ENCODE measurements around the gene BICDL2. TPM values are rescaled to one million over a fixed set of nuclear protein-coding genes. Genes with fewer than 3 reads are reported as not detected.

The BICDL2 gene
- total and polyA plus RNA-seq, 2 of the 8 experiments (the other 6 are each of a cell fraction or from before 2014, with no cell fraction given) = 7.3 to 15.9 TPM

- H3K4me2 ChIP-seq (ENCODE audit: insufficient read depth in 1 of 2, low read depth in 2 of 2, low read length in 2 of 2) = no peak overlapping the region
- H2BK20ac ChIP-seq (ENCODE audit: low read length) = 0 out of 2 replicates have a peak overlapping the region, but pooled peaks have one; percentile 48
- WGBS, 2 experiments (ENCODE audit: extremely low coverage in 1 of 2, insufficient coverage in 1 of 2, insufficient read length in 1 of 2, insufficient replicate concordance in 2 of 2, low coverage in 1 of 2, low lambda C conversion rate in 2 of 2, missing lambda C conversion rate in 1 of 2) = 87% methylated on average over 58 of the region's 59 CpGs; no CpG with 5 or more reads in 1 of the 2 experiments
- H4K20me1 ChIP-seq (replicated peaks in 1 of 2; ENCODE audit: control insufficient read depth in 1 of 2, insufficient read depth in 2 of 2, low read length in 2 of 2) = peaks cover 8 to 33% of the 10 kb centered on the region in 2 experiments
- H2BK12ac ChIP-seq (ENCODE audit: low read depth, low read length) = no peak overlapping the region
- no peaks in the 10 kb centered on the region for H3K23me2 ChIP-seq (ENCODE audit: low read depth, low read length)
- no peaks in the 10 kb centered on the region for H3K9me3 ChIP-seq (ENCODE audit: insufficient read depth in 2 of 2, low read depth in 1 of 2, low read length in 1 of 2)
- no peaks in the 10 kb centered on the region for H3K79me1 ChIP-seq (ENCODE audit: low read depth, low read length)
- H3K4ac ChIP-seq (replicated peaks; ENCODE audit: insufficient read length, low read depth, low read length) = no peak overlapping the region
- no peak overlapping the region for H3K27ac ChIP-seq (ENCODE audit: low read depth, low read length)
- H3K18ac ChIP-seq (ENCODE audit: extremely low read depth, low read length) = no peak overlapping the region
- no peak overlapping the region for H3K9ac ChIP-seq (replicated peaks in 1 of 4; ENCODE audit: extremely low read depth in 1 of 4, low read depth in 3 of 4, low read length in 3 of 4)
- CTCF ChIA-PET (ENCODE audit: partially characterized antibody) = interaction anchor here (0.6 to 23.8 kb wide), 16 partner anchors 11 to 84 kb away, joined by 3 to 639 read pairs (median 10); partner anchors contain the start of genes CLDN6, CLDN9, HCFC1R1 and THOC6
- no peak overlapping the region for H2BK5ac ChIP-seq (ENCODE audit: low read depth, low read length)
- no peak overlapping the region for H2BK15ac ChIP-seq (ENCODE audit: low read length)
- peaks cover 0 to 21% (median 9%) of the 10 kb centered on the region in 4 experiments; a peak in 7 of 8 replicates for H3K36me3 ChIP-seq (ENCODE audit: control insufficient read depth in 2 of 4, insufficient read depth in 4 of 4, low read length in 3 of 4)
- no peak overlapping the region; the same call in 1 of the 2 replicates for H4K8ac ChIP-seq (ENCODE audit: extremely low read depth, insufficient read depth, low read length)
- no peak overlapping the region for H2AFZ ChIP-seq (ENCODE audit: low read length)
- FAIRE-seq (no peak), DNase-seq (ENCODE audit: low read depth in 1 of 2, low spot score in 2 of 2) (peak in 1 of 2 experiments; percentile 41)
- POLR2A ChIA-PET (ENCODE audit: partially characterized antibody) = interaction anchor here (0.7 to 35.7 kb wide), 8 partner anchors 1 to 68 kb away, joined by 3 to 1808 read pairs (median 147); partner anchors contain the start of genes BICDL2, CLDN6, CLDN9 and HCFC1R1
- no peak overlapping the region for H2BK120ac ChIP-seq (replicated peaks; ENCODE audit: low read depth, low read length)
- H4K5ac ChIP-seq (ENCODE audit: insufficient read length, low read depth, low read length) = no peak overlapping the region
- H3K14ac ChIP-seq (ENCODE audit: insufficient read length) = no peak overlapping the region
- H4K91ac ChIP-seq (replicated peaks; ENCODE audit: insufficient read length, low read length) = peak overlapping the region; percentile 52
- no peak overlapping the region for H3K23ac ChIP-seq (ENCODE audit: insufficient read length)
- H3K56ac ChIP-seq (replicated peaks; ENCODE audit: insufficient read length, low read depth, low read length) = no peak overlapping the region
- H2AK5ac ChIP-seq (ENCODE audit: low read depth, low read length) = no peak overlapping the region
- H3K4me1 ChIP-seq (replicated peaks in 1 of 4; ENCODE audit: control insufficient read depth in 3 of 4, insufficient read depth in 4 of 4, low read length in 3 of 4) = peaks cover 0 to 8% (median 6%) of the 10 kb centered on the region in 4 experiments; a peak in 5 of 7 replicates
- H3K27me3 ChIP-seq (replicated peaks in 1 of 4; ENCODE audit: control insufficient read depth in 3 of 4, extremely low read depth in 1 of 4, insufficient read depth in 3 of 4, low read length in 3 of 4) = no peaks in the 10 kb centered on the region
- no peaks in the 10 kb centered on the region for H3K79me2 ChIP-seq (ENCODE audit: control insufficient read depth in 1 of 2, insufficient read depth in 2 of 2, low read length in 2 of 2)
- H3K4me3 ChIP-seq (ENCODE audit: extremely low read depth in 1 of 4, insufficient read depth in 2 of 4, low read depth in 3 of 4, low read length in 4 of 4) = no peak overlapping the region
- TF ChIP-seq POLR2AphosphoS5 (IDR thresholded peaks at IDR 0.05; ENCODE audit: low read depth, low read length) (no peak), CBX8 (IDR thresholded peaks at IDR 0.05; ENCODE audit: borderline replicate concordance, low read depth, low read length) (no peak), RBBP5 (IDR thresholded peaks at IDR 0.05; ENCODE audit: borderline replicate concordance, low read depth, low read length) (no peak), TCF12 (IDR thresholded peaks at IDR 0.05; ENCODE audit: low read depth, low read length) (no peak), E2F6 (IDR thresholded peaks at IDR 0.05) (no peak), RAD21 (IDR thresholded peaks at IDR 0.05 in 1 of 2, conservative IDR thresholded peaks at IDR 0.05 in 1 of 2; ENCODE audit: low read depth in 2 of 2, low read length in 2 of 2) (no peak), CHD2 (IDR thresholded peaks at IDR 0.05; ENCODE audit: low read length) (no peak), BCL11A (IDR thresholded peaks at IDR 0.05; ENCODE audit: low read depth in 2 of 2, low read length in 2 of 2) (no peak), GABPA (IDR thresholded peaks at IDR 0.05; ENCODE audit: borderline replicate concordance, insufficient read depth, low read length) (no peak), JUND (IDR thresholded peaks at IDR 0.05; ENCODE audit: low read length) (no peak), BRCA1 (IDR thresholded peaks at IDR 0.05; ENCODE audit: low read depth, low read length) (no peak)
Observed at GRCh38 chr16:3029491-3030221, 7.1 kb downstream of the BICDL2 start.

Data from H1 (cell line).